HepG2 (cell line): ENCODE results near the gene DPEP1. TPM values are rescaled to one million over a fixed set of nuclear protein-coding genes. Genes with fewer than 3 reads are reported as not detected.

Experiments used
- ATAC-seq: fragments of 200-7000 bp; cut with Tn5 transposase; 3 replicates; pipeline ENCODE4 v1.9.1; 2020; ENCODE audit warnings: mild to moderate bottlenecking, moderate library complexity
- BruUV-seq: library from RNA; stranded (reverse); fragments of 400-500 nt; replicated peaks from 2 replicates; lab custom pipeline; 2021; lab: Mats Ljungman, UMichigan
- CTCF ChIA-PET: fragments of 300-600 bp; formaldehyde crosslinking; extraction: SDS; loops from one replicate; lab custom pipeline; 2021; ENCODE audit warnings: low total read pairs, inconsistent platforms, low intra/inter-chr PET ratio; lab: Yijun Ruan, JAX
- POLR2A ChIA-PET: fragments of 350-600 bp; sonication (Branson Sonifier 250); formaldehyde crosslinking; loops from one replicate; lab custom pipeline; 2020; ENCODE audit warnings: antibody characterized with exemption, inconsistent platforms; lab: Yijun Ruan, JAX
- DNase-seq: peaks from one replicate; pipeline ENCODE4 v3.0.0-alpha.2; 2015; ENCODE audit warnings: low spot score
- FAIRE-seq: peaks from 3 replicates; lab custom pipeline; 2011; peaks lifted over from hg19 to GRCh38; lab: Jason Lieb, UNC
- H2AFZ ChIP-seq: one replicate; pipeline ENCODE4 v1.6.1; 2011; ENCODE audit warnings: low read length, inconsistent platforms
- H3K27ac ChIP-seq: fragments of 300-600 bp; 3 replicates; pipeline ENCODE4 v1.8.0; 2011; ENCODE audit warnings: mixed run types, mild to moderate bottlenecking, mixed read lengths, low read length, inconsistent platforms; ENCODE audit not compliant: insufficient read depth; ENCODE audit errors: extremely low read length
- H3K27me3 ChIP-seq, 2 experiments: fragments of 200-600 bp in 1 of 2; 2 replicates in 1 of 2; 3 replicates in 1 of 2; pipeline versions ENCODE4 v1.6.0 to v1.8.0; 2011; ENCODE audit warnings: low read length in 2 of 2, mild to moderate bottlenecking in 2 of 2, moderate library complexity in 2 of 2, inconsistent platforms in 1 of 2; ENCODE audit not compliant: insufficient read depth in 2 of 2, control insufficient read depth in 1 of 2
- H3K36me3 ChIP-seq, 2 experiments: fragments of 200-600 bp in 1 of 2; replicated peaks in 1 of 2; 2 replicates in 1 of 2; 3 replicates in 1 of 2; pipeline versions ENCODE4 v1.5.1 to v1.8.0; 2011; ENCODE audit warnings: low read length in 2 of 2, inconsistent platforms in 1 of 2; ENCODE audit not compliant: insufficient read depth in 2 of 2, control insufficient read depth in 1 of 2
- H3K4me1 ChIP-seq: 2 replicates; pipeline ENCODE4 v1.5.1; 2012; ENCODE audit warnings: low read length, inconsistent platforms; ENCODE audit not compliant: insufficient read depth
- H3K4me2 ChIP-seq: 2 replicates; pipeline ENCODE4 v1.6.0; 2011; ENCODE audit warnings: low read depth, low read length, inconsistent platforms
- H3K4me3 ChIP-seq, 3 experiments: fragments of 200-600 bp in 1 of 3; sonication (generic), shearing (Covaris generic) in 1 of 3; replicated peaks in 1 of 3; 2 replicates each; pipeline ENCODE4 v1.5.1; 2011 to 2016; ENCODE audit warnings: low read length in 3 of 3, inconsistent platforms in 2 of 3, low read depth in 2 of 3, mild to moderate bottlenecking in 2 of 3, control low read depth in 1 of 3, mixed read lengths in 1 of 3; ENCODE audit not compliant: insufficient read depth in 1 of 3
- H3K79me2 ChIP-seq: one replicate; pipeline ENCODE4 v1.6.1; 2011; ENCODE audit warnings: low read length, inconsistent platforms; ENCODE audit not compliant: insufficient read depth
- H3K9ac ChIP-seq: 2 replicates; pipeline ENCODE4 v1.6.0; 2011; ENCODE audit warnings: mild to moderate bottlenecking, low read depth, low read length, inconsistent platforms; ENCODE audit not compliant: insufficient read depth
- H3K9me3 ChIP-seq: 2 replicates; pipeline ENCODE4 v1.5.1; 2012; ENCODE audit warnings: mild to moderate bottlenecking, low read length
- H4K20me1 ChIP-seq: 2 replicates; pipeline ENCODE4 v1.6.0; 2011; ENCODE audit warnings: inconsistent platforms, mild to moderate bottlenecking, low read length, moderate library complexity; ENCODE audit not compliant: insufficient read depth
- ARID5B ChIP-seq: IDR thresholded peaks from 2 replicates; pipeline ENCODE4 v1.4.0; 2020; ENCODE audit warnings: mild to moderate bottlenecking, missing genetic modification reagents
- ELF3 ChIP-seq: IDR thresholded peaks from 2 replicates; pipeline ENCODE4 v1.6.1; 2016; ENCODE audit warnings: missing genetic modification reagents, missing compliant biosample characterization
- FOXO1 ChIP-seq: sonication (generic); formaldehyde crosslinking; IDR thresholded peaks from 2 replicates; pipeline ENCODE4 v1.4.0; 2020; ENCODE audit warnings: missing genetic modification reagents
- GMEB1 ChIP-seq: sonication (generic); formaldehyde crosslinking; IDR thresholded peaks from 2 replicates; pipeline ENCODE4 v1.5.1; 2020; ENCODE audit warnings: missing genetic modification reagents, mild to moderate bottlenecking, borderline replicate concordance
- MAFG ChIP-seq: sonication (generic); formaldehyde crosslinking; IDR thresholded peaks from 2 replicates; pipeline ENCODE4 v1.5.1; 2020; ENCODE audit warnings: mild to moderate bottlenecking, missing genetic modification reagents
- NR0B2 ChIP-seq: sonication (generic); formaldehyde crosslinking; IDR thresholded peaks from 2 replicates; pipeline ENCODE4 v1.4.0; 2020; ENCODE audit warnings: mild to moderate bottlenecking, missing genetic modification reagents
- PHF5A ChIP-seq: IDR thresholded peaks from one replicate; pipeline ENCODE4 v1.6.1; 2018; ENCODE audit warnings: low read depth, missing genetic modification reagents; ENCODE audit not compliant: unreplicated experiment
- SALL2 ChIP-seq: sonication (generic); formaldehyde crosslinking; IDR thresholded peaks from 2 replicates; pipeline ENCODE4 v1.8.1; 2023; ENCODE audit warnings: mild to moderate bottlenecking, missing genetic modification reagents, inconsistent platforms
- ZBTB1 ChIP-seq: sonication (generic); formaldehyde crosslinking; IDR thresholded peaks from 2 replicates; pipeline ENCODE4 v1.4.0; 2020; ENCODE audit warnings: missing genetic modification reagents, borderline replicate concordance
- ZBTB26 ChIP-seq: IDR thresholded peaks from 2 replicates; pipeline ENCODE4 v1.6.1; 2016; ENCODE audit warnings: missing compliant biosample characterization, missing genetic modification reagents, borderline replicate concordance
- ZBTB34 ChIP-seq: sonication (generic); formaldehyde crosslinking; IDR thresholded peaks from 2 replicates; pipeline ENCODE4 v1.8.0; 2022; ENCODE audit warnings: mild to moderate bottlenecking, missing genetic modification reagents
- ZNF30 ChIP-seq: sonication (generic); formaldehyde crosslinking; IDR thresholded peaks from 2 replicates; pipeline ENCODE4 v1.5.0; 2020; ENCODE audit warnings: mild to moderate bottlenecking, missing genetic modification reagents
- ZNF451 ChIP-seq: sonication (generic); formaldehyde crosslinking; IDR thresholded peaks from 2 replicates; pipeline ENCODE4 v1.5.0; 2020; ENCODE audit warnings: mild to moderate bottlenecking, missing genetic modification reagents
- ZNF83 ChIP-seq: sonication (generic); formaldehyde crosslinking; IDR thresholded peaks from 2 replicates; pipeline ENCODE4 v1.4.0; 2020; ENCODE audit warnings: missing genetic modification reagents, mild to moderate bottlenecking, borderline replicate concordance
- ZZZ3 ChIP-seq: sonication (generic); formaldehyde crosslinking; IDR thresholded peaks from 2 replicates; pipeline ENCODE4 v1.4.0; 2020; ENCODE audit warnings: missing genetic modification reagents, mild to moderate bottlenecking, borderline replicate concordance
- WGBS: methylation state at CpG from one replicate; pipeline ENCODE4 v1.1.6; 2017; ENCODE audit warnings: low lambda C conversion rate; 5-methylcytosine and 5-hydroxymethylcytosine counted together
- in situ Hi-C: cut with HindIII; loops from 2 replicates; pipeline ENCODE4 v1.10.0; 2017; ENCODE audit warnings: low pct_unique_long_range_greater_than_20kb; ENCODE audit not compliant: extremely low pct_ligation_motif_present
- intact Hi-C: fragments of 100-400 bp; cut with micrococcal nuclease; formaldehyde crosslinking; loops from one replicate; pipeline ENCODE4 v1.10.0; 2022; ENCODE audit not compliant: unreplicated experiment
- polyA plus RNA-seq, 8 experiments: library from polyadenylated mRNA; depleted of rRNA in 3 of 8; stranded (reverse) in 7 of 8; unstranded in 1 of 8; fragments of >200 nt; fragmentation: Illumina TruSeq in 4 of 8; extraction: Trizol in 4 of 8; gene quantifications; 2 replicates each; pipeline versions ENCODE4 v1.2.1 to v1.2.3, GENCODE V29; 2011 to 2016; ENCODE audit warnings: low read depth in 4 of 8, missing spikeins in 1 of 8, mixed read lengths in 1 of 8; ENCODE audit not compliant: insufficient read depth in 1 of 8
- total RNA-seq, 5 experiments: library from RNA; depleted of rRNA; stranded (reverse); fragments of >200 nt; fragmentation: Illumina TruSeq; extraction: Trizol; gene quantifications; 2 replicates each; pipeline ENCODE4 v1.2.3, GENCODE V29; 2016; ENCODE audit warnings: low read depth in 1 of 5

DPEP1 gene
- total and polyA plus RNA-seq, 2 of the 13 experiments (the other 11 are each of a cell fraction or from before 2014, with no cell fraction given): 37.6 to 52.2 TPM

GRCh38 chr16:89601906-89602272, 11.6 kb upstream of the DPEP1 start:
- H3K36me3 ChIP-seq: no peaks in the 10 kb centered on the region
- intact Hi-C loops (no loop called here), in situ Hi-C loops (loop anchor here (5.0 kb wide), 1 partner anchor 40 kb away; no protein-coding TSS in a partner anchor)
- H3K4me2 ChIP-seq: no peak overlapping the region
- 47% methylated on average over 22 of the region's 22 CpGs for WGBS
- TF ChIP-seq ZBTB26 (CRISPR knock-in tag) (no peak), ARID5B (CRISPR knock-in tag) (no peak), NR0B2 (CRISPR knock-in tag) (no peak), ZBTB1 (CRISPR knock-in tag) (no peak), SALL2 (CRISPR knock-in tag) (no peak), FOXO1 (CRISPR knock-in tag) (no peak), ZNF83 (CRISPR knock-in tag) (no peak), ZNF30 (CRISPR knock-in tag) (no peak), GMEB1 (CRISPR knock-in tag) (no peak), PHF5A (CRISPR knock-in tag) (no peak), MAFG (CRISPR knock-in tag) (no peak), ZNF451 (CRISPR knock-in tag) (no peak), ELF3 (CRISPR knock-in tag) (no peak), ZZZ3 (CRISPR knock-in tag) (no peak), ZBTB34 (CRISPR knock-in tag) (no peak)
- CTCF ChIA-PET: no interaction called here
- no peaks in the 10 kb centered on the region for H3K79me2 ChIP-seq
- no peak overlapping the region for H3K27ac ChIP-seq
- H4K20me1 ChIP-seq: no peaks in the 10 kb centered on the region
- POLR2A ChIA-PET: no interaction called here
- DNase-seq (no peak), ATAC-seq (no peak), FAIRE-seq (no peak)
- no peak overlapping the region for H3K9ac ChIP-seq
- no peak overlapping the region for H3K4me3 ChIP-seq
- no peak overlapping the region for H2AFZ ChIP-seq
- H3K4me1 ChIP-seq: peaks cover 21% of the 10 kb centered on the region; the same call in 1 of the 2 replicates
- BruUV-seq: no TSS peak
- H3K9me3 ChIP-seq: no peaks in the 10 kb centered on the region
- H3K27me3 ChIP-seq: peaks cover 11 to 25% of the 10 kb centered on the region in 2 experiments; a peak in 4 of 5 replicates
